Urothelium cell line (cell line): Measurements from ENCODE around the gene CSTB.

Source experiments
- DNase-seq: peaks from one replicate; pipeline ENCODE4 v3.0.0; 2011; ENCODE audit warnings: low spot score, mixed read lengths
- FAIRE-seq: peaks from 2 replicates; lab custom pipeline; 2011; peaks lifted over from hg19 to GRCh38; lab: Jason Lieb, UNC

The CSTB gene

GRCh38 chr21:43752758-43753438 is 23.2 kb downstream of the CSTB start:
- FAIRE-seq, result peak; percentile 92

DNA sequence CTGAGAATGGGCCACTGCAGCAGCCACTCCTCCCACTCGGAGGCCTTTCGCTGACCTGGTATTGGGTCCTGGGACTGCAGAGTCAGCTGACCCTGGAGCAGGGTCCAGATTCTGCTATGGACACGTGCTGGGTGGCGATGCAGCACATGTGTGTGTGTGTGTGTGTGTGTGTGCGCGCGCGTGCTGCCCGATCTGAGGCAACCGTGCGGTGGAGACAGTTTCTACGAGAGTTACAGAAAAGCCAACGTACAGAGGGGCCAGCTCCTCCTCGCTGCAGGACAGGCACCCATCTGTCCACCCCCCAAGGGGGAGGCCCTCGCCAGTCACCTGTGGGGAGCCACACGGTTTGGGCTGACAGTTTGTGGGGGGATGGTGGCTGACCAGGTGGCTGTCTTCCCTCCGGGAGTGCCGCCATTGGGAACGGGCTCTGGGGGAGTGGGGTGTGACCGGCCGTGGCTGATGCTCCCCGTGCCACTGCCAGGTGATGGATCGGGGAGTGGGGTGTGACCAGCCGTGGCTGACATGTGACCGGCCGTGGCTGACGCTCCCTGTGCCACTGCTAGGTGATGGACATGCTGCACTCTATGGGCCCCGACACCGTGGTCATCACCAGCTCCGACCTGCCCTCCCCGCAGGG is 24.0 kb downstream of the CSTB start:
- FAIRE-seq (peak; percentile 44), DNase-seq (no peak)

More at GRCh38 chr21:43752758-43753438, 23.2 kb downstream of the CSTB start:
- no peak for DNase-seq

DNA sequence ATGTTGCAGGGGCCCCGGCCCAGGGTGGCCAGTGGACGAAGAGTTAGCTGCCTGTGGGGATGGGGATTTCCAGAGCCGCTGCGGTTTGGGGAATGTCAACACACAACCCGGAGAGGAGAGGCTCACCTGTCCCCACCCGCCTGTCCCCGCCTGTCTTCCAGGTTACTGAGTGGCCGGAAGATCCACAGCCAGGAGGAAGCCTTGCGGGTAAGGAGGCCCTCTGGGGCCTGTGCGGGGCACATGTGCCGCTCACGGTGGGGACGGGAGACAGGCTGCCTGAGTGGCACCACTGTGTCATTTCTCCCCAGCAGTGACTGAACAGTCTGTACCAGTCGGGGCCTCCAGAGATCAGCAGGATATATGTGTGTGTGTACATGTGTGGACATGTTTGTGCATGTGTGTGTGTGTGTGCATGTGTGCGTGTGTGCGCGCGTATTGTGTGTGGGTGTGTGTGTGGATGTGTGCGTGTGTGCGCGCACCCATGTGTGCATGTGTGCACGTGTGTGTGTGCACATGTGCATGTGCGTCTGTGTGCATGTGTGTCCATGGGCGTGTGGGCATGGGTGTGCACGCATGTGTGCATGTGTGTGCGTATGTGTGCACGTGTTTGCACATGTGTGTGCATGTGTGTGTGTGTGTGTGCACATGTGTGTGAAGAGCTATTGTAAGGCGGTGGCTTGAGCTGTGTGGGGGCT is 25.6 kb downstream of the CSTB start:
- DNase-seq (no peak), FAIRE-seq (peak; percentile 50)

DNA sequence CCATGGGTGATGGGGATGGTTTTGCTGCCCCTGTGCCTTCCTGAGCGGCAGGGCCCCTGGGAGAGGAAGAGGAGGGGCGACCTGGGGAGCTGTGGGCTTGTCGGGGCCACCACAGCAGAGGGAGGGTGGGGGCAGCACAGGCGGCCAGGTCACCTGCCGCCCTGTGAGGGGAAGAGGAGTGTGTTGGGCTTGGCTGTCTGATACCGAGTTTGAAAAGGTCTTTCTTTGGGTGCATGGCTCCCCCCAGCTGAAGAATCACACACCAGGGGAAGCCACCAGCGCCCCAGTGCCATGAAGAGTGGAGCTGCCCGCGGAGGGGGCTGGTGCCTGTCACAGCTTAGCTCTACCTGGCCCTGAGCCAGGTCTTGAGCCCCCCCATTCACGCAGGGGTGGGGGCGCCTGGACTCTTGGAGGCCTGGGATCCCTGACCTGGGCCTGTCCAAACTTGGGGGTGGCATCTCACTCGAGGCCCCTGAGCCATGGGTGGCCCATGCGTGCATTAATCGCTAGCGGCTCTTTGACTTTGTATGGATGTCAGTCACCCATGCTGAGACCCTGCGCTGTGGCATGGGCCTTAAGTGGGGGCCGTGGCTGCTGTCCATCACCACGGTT is 26.4 kb downstream of the CSTB start:
- FAIRE-seq, result no peak
- DNase-seq, result no peak

GRCh38 chr21:43748622-43749021 is 27.5 kb downstream of the CSTB start:
- FAIRE-seq, result no peak
- DNase-seq, result no peak

- FAIRE-seq, result no peak
- DNase-seq, result no peak
Observed at GRCh38 chr21:43745772-43746517, 30.2 kb downstream of the CSTB start.

GRCh38 chr21:43744725-43745124 is 31.4 kb downstream of the CSTB start:
- DNase-seq (no peak), FAIRE-seq (no peak)

GRCh38 chr21:43743947-43744346 is 32.2 kb downstream of the CSTB start:
- FAIRE-seq (no peak), DNase-seq (no peak)

DNA sequence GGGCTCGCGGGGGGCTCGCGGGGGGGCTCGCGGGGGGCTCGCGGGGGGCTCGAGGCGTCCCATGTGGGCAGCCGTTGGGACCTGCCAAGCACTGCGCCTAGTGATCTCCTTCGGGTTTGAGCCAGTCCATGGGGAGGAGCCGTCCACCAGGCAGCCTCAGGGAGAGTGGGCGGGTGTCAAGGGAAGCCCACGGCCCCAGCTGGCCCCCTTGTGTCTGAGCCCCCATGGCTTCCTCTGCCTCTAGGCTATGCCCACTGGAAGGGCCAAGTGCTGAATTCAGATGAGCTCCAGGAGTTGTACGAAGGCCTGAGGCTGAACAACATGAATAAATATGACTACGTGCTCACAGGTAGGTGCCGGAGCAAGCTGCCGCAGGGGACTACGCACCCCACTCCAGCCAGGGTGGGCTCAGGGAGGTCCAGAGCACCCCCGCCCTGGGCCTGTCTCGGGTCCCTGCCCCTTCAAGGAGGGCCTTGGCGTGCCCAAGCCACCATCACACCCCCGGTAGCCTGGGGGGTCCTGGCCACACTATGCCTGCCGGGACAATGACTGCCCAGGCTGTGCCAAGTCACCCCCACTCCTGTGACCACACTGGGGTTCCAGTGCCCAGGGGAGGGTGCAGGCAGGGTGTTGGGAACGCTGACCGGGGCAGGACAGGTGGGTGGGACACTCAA is 34.5 kb downstream of the CSTB start:
- no peak for DNase-seq
- no peak for FAIRE-seq

DNA sequence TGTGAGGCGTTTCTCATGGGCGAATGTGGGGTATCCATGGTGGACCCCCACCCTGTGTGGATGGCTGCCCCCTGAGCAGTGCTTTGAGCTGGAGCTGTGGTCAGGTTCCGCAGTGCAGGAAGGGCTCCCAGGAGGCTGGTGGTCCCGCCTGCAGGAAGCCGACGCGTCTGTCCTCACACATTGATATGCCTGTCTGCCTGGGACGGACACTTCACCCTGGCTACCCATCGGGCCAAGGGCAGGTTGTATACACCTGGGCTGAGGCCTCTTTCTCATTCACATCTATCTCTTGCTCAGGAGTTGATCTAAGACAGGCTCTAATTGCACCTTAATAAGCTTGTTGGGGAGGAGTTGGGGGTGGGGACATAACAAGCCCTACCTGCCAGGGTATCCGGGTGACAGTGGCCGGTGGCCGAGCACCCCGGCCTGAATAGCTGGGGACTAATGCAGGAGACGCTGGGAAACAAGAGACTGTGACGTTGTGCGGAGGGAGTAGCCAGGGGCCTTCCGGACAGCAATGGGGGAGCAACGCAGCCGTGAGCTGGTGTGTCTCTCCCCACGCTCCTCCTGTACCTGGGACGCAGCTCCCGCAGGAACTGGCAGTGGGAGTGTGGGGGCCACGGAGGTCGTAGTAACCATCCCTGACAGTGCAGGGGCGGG is 35.5 kb downstream of the CSTB start:
- DNase-seq (peak; percentile 23), FAIRE-seq (no peak)

- DNase-seq (peak; percentile 21), FAIRE-seq (peak; percentile 68)
Observed at GRCh38 chr21:43739621-43740435, 36.3 kb downstream of the CSTB start.

DNA sequence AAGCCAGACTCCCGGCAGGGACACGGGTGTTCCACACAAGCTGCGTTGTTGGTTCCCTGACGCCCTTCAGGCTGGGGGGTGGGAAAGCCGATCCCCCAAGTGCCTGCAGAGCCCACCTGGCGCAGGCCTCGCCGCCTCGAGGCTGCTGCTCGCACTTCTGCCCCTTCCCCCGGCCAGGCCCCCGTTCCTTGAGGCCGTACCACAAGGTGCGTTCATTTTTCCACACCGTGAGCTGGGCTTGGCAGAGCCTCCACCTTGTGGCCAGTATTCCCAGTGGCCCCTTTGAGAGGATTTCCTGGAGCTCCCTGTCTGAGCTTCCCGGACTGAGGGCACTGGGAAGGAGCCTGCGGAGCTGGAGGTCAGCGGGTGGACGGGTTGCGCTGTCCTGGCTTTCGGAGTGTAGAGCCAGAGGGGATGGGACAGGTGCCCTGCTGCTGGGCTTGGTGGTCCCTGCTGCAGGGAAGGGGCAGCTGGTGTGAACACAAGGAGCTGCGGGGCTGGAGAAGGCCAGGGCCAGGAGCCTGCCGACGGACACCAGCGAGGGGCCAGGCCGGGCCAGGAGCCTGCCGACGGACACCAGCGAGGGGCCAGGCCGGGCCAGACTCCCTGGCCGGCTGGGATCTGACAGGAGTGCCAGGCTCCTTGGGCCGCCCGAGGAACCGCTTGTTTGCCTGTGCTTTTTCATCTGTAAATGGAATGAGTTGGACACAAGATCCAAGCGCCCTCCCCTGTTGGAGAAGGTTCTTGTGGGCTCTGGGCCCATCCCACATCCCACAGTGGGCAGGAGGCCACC is 38.8 kb downstream of the CSTB start:
- FAIRE-seq (no peak), DNase-seq (no peak)

- FAIRE-seq (no peak), DNase-seq (no peak)
Observed at GRCh38 chr21:43736224-43736883, 39.8 kb downstream of the CSTB start.

DNA sequence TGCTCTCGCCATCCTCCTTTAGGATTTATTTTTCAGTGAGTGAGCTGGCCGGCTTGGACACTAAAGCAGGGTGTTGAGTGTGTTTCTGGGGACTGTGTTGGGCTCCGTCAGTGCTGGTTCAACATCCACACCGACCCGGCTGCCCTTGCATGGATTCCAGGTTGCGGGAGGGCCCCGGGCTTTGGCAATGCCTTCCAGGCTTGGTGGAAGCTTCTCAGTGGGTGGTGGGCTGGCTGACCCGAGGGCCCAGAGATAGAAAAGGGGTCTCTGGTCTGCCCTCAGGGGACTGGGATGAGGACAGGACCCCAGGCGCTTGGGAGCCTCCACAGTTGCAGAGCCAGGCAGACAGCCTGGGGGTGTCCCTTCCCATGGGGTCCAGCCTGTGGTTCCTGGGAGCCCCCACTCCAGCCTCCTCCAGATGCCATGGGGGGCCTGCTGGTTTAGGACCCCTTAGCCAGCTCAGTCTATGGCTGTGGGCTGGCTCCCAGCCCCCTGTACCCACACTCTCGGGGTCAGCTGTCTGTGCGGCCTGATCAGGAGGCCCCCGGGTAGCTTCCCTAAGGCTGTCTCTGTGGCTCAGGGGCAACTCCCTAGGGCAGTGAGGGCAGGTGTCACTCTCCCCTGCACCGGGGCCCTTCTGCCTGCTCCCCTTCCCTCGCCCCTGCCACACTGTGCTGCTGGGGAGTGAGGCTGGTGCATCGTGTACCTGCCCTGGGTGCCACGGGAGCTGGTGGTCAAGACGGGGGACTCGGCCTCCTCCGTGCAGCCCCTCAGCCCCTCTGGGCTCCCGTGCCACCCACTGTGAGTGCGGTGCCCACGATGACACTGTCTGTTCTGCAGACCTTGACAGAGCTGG is 40.6 kb downstream of the CSTB start:
- FAIRE-seq (no peak), DNase-seq (no peak)

DNA sequence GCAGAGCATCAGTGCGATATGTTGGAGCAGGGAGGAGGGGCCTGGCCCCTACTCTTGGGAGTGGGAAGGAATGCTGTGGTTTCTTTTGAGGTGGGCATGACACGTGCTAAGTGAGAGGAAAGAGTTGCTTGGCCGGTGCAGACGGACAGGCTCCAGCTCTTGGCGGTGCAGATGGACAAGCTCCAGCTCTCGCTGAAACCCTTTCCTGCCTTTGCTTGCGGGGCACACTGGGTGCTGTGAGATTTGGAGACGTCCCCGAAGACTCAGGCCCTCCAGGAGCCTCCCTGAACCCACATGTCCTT is 41.2 kb downstream of the CSTB start:
- FAIRE-seq, result no peak
- DNase-seq, result peak; percentile 41

DNA sequence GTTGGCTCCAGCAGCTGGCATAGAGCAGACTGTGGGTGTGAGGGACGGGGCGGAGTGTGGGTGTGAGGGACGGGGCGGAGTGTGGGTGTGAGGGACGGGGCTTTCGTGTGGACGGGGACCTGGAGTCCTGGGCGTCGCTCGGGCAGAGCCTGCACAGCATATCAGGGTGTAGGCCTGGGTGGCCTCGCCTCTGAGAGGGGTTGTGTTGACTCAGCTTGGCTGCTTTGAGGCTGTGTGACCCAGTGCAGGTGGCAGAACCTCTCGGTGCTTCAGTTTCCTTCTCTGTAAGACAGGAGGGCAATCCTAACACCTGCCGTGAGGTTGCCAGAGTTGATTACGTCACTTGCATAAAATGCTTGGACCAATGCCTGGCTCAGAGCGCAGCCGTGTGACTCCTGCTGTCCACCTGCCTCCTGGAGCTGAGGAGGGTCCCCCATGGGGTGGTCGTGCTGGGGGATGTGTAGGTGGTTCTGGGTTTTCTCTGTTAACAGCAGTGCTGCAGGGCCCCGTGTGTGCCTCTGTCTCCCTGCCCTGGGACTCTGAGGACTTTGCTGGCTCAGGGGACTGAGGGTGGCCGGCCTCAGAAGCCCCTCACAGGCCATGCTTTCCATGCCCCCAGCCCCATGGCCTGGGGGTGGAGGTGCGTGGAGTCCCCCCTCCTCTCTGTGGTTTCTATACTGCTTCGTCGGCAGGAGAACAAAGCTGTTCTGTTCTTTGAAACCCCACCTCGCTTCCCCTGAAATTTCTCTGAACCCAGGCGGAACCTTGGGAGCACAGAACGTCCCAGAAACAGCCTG is 41.8 kb downstream of the CSTB start:
- no peak for FAIRE-seq
- no peak for DNase-seq
